ENCODE results near the gene MRPL42.

DNA sequence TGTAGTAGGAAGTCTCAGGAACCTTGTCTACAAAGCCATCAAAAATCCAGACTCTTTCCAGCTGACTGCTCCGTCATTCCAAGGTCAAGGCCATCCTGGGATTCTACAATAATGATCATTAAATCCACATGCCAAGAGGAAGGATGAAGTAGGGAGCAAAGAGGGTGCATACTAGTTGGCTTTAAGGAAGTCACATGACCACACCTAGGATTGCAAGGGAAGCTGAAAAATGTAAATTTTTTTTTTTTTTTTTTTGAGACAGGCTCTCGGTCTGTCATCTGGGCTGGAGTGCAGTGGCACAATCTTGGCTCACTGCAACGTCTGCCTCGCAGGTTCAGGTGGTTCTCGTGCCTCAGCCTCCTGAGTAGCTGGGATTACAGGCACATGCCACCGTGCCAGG is 7.3 kb upstream of the MRPL42 start:
- TF ChIP-seq, protein P1, sequence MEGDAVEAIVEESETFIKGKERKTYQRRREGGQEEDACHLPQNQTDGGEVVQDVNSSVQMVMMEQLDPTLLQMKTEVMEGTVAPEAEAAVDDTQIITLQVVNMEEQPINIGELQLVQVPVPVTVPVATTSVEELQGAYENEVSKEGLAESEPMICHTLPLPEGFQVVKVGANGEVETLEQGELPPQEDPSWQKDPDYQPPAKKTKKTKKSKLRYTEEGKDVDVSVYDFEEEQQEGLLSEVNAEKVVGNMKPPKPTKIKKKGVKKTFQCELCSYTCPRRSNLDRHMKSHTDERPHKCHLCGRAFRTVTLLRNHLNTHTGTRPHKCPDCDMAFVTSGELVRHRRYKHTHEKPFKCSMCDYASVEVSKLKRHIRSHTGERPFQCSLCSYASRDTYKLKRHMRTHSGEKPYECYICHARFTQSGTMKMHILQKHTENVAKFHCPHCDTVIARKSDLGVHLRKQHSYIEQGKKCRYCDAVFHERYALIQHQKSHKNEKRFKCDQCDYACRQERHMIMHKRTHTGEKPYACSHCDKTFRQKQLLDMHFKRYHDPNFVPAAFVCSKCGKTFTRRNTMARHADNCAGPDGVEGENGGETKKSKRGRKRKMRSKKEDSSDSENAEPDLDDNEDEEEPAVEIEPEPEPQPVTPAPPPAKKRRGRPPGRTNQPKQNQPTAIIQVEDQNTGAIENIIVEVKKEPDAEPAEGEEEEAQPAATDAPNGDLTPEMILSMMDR (IDR thresholded peaks at IDR 0.05), result no peak
- TF ChIP-seq POLR2A (IDR thresholded peaks at IDR 0.05), result no peak
